CD4-positive, alpha-beta T cell (primary cell): ENCODE measurements around the gene CCDC9. TPM values are rescaled to one million over a fixed set of nuclear protein-coding genes. Genes with fewer than 3 reads are reported as not detected.

Experiments
- ATAC-seq: fragments of 200-7000 bp; cut with Tn5 transposase; one replicate; pipeline ENCODE4 v1.10.0; 2022; ENCODE audit warnings: mild to moderate bottlenecking; ENCODE audit not compliant: poor library complexity
- CTCF ChIA-PET: fragments of 350-600 bp; sonication (Branson Sonifier 250); formaldehyde crosslinking; loops from one replicate; lab custom pipeline; 2021; ENCODE audit warnings: antibody characterized with exemption, inconsistent platforms; lab: Charles Lee
- POLR2A ChIA-PET: fragments of 350-600 bp; sonication (Branson Sonifier 250); formaldehyde crosslinking; loops from one replicate; lab custom pipeline; 2021; ENCODE audit warnings: antibody characterized with exemption, inconsistent platforms; lab: Charles Lee
- DNase-seq, 14 experiments: peaks; one replicate each; pipeline ENCODE4 v3.0.0-alpha.2; 2013 to 2020; ENCODE audit warnings: mixed read lengths in 2 of 14
- H3K27ac ChIP-seq, 2 donors: one replicate each; pipeline versions ENCODE4 v1.5.1 to v1.7.0; 2013; ENCODE audit warnings: low read length in 2 of 2, low read depth in 1 of 2, mild to moderate bottlenecking in 1 of 2
- H3K27me3 ChIP-seq, 2 experiments: 1 replicate in 1 of 2; 2 replicates in 1 of 2; pipeline versions ENCODE4 v1.6.1 to v1.7.0; 2013; ENCODE audit warnings: low read length in 2 of 2, control low read depth in 1 of 2, mild to moderate bottlenecking in 1 of 2, moderate library complexity in 1 of 2; ENCODE audit not compliant: insufficient read depth in 2 of 2, control insufficient read depth in 1 of 2
- H3K36me3 ChIP-seq: one replicate; pipeline ENCODE4 v1.6.1; 2013; ENCODE audit warnings: low read length, control low read depth; ENCODE audit not compliant: insufficient read depth
- H3K4me1 ChIP-seq: one replicate; pipeline ENCODE4 v1.6.1; 2013; ENCODE audit warnings: low read length, control low read depth; ENCODE audit not compliant: insufficient read depth
- H3K4me3 ChIP-seq: one replicate; pipeline ENCODE4 v1.5.1; 2013; ENCODE audit warnings: mild to moderate bottlenecking, low read length, moderate library complexity
- H3K9me3 ChIP-seq, 2 experiments: 1 replicate in 1 of 2; 2 replicates in 1 of 2; pipeline versions ENCODE4 v1.6.1 to v1.7.0; 2013; ENCODE audit warnings: low read length in 2 of 2, mild to moderate bottlenecking in 2 of 2, control low read depth in 1 of 2, moderate library complexity in 1 of 2; ENCODE audit not compliant: control insufficient read depth in 1 of 2, insufficient read depth in 1 of 2
- H3K27ac Mint-ChIP-seq: one replicate; pipeline ENCODE4 v1.8.0; 2020; ENCODE audit warnings: mixed read lengths
- H3K27me3 Mint-ChIP-seq: one replicate; pipeline ENCODE4 v1.8.0; 2021; ENCODE audit warnings: mixed read lengths
- H3K36me3 Mint-ChIP-seq: one replicate; pipeline ENCODE4 v1.8.0; 2021; ENCODE audit warnings: low read depth, mixed read lengths
- H3K4me1 Mint-ChIP-seq: one replicate; pipeline ENCODE4 v1.8.0; 2021; ENCODE audit warnings: low read depth, mixed read lengths
- H3K4me3 Mint-ChIP-seq: one replicate; pipeline ENCODE4 v1.8.0; 2020; ENCODE audit warnings: mild to moderate bottlenecking, mixed read lengths
- H3K9me3 Mint-ChIP-seq: one replicate; pipeline ENCODE4 v1.8.0; 2020; ENCODE audit warnings: mixed read lengths
- intact Hi-C, 2 experiments: fragments of 100-400 bp; cut with DNase I in 1 of 2; cut with micrococcal nuclease in 1 of 2; formaldehyde crosslinking; loops; one replicate each; pipeline versions ENCODE4 v1.15.1 to v1.9.0; 2023 to 2025; cut with DNase I, micrococcal nuclease
- total RNA-seq, 174 experiments: library from RNA in 2 of 174; stranded (reverse) in 2 of 174; gene quantifications; one replicate each; pipeline ENCODE4 v1.2.3 and lab custom pipeline; 2021 to 2026
- TF ChIP-seq, protein P1 (sequence below): fragments of 200-600 bp; IDR thresholded peaks from one replicate; pipeline ENCODE4 v1.8.0; 2022; ENCODE audit warnings: antibody characterized with exemption, mild to moderate bottlenecking

CCDC9 gene
- total RNA-seq, 2 experiments from 2014 or later, result 68.5 to 74.3 TPM

DNA sequence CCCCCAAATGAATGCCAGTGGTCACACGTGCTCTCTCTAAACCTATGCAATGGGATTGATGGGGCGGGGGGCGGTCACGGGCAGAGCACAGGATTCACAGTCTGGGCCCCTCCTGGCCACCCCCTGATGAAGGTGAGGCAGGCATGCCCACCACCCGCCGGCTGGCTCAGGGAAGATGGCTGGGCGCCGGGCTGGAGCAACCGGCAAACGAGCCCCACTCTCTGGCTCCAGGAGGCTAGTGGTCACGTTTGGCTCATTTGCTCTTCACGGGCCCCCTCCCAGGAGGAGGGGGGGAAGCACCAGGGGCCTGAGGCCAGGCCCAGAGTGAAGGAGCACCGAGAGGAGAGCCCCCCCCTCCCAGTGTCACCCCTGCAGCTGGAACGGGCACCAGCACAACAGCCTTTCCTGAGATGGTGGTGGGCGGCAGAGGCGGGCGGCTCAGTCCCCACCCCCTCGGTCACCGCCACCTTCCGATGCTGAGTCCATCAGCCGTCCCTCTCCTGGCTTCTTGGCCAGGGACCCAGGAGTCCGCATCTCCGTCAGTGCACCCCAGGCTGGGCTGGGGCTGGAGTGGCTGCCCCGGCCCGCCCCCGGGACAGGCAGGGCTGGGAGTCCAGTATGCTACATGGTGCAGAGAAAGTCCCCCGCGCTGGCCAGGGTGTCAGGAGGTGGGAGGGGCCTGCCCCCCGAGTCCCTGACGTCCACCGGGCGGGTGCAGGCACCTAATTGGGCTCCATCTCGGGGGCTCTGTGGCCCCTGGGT lies 35.1 kb upstream of the CCDC9 start:
- Histone ChIP-seq H3K27ac (no peak overlapping the region), H3K4me1 (peaks cover 7% of the 10 kb centered on the region), H3K27me3 (no peaks in the 10 kb centered on the region), H3K9me3 (no peaks in the 10 kb centered on the region), H3K4me3 (no peak overlapping the region), H3K36me3 (peaks cover 16% of the 10 kb centered on the region)
- Mint-ChIP-seq H3K4me3 (no peak overlapping the region), H3K27me3 (no peaks in the 10 kb centered on the region), H3K9me3 (no peaks in the 10 kb centered on the region), H3K36me3 (peaks cover 19% of the 10 kb centered on the region), H3K4me1 (peaks cover 5% of the 10 kb centered on the region), H3K27ac (no peak overlapping the region)
- POLR2A ChIA-PET, result no interaction called here
- CTCF ChIA-PET, result interaction anchor here (3.6 kb wide), 1 partner anchor 11 kb away, joined by 17 read pairs; no protein-coding TSS in a partner anchor
- intact Hi-C loops, result no loop called here
- ATAC-seq, result no peak
- no peak for DNase-seq
- TF ChIP-seq, protein P1, sequence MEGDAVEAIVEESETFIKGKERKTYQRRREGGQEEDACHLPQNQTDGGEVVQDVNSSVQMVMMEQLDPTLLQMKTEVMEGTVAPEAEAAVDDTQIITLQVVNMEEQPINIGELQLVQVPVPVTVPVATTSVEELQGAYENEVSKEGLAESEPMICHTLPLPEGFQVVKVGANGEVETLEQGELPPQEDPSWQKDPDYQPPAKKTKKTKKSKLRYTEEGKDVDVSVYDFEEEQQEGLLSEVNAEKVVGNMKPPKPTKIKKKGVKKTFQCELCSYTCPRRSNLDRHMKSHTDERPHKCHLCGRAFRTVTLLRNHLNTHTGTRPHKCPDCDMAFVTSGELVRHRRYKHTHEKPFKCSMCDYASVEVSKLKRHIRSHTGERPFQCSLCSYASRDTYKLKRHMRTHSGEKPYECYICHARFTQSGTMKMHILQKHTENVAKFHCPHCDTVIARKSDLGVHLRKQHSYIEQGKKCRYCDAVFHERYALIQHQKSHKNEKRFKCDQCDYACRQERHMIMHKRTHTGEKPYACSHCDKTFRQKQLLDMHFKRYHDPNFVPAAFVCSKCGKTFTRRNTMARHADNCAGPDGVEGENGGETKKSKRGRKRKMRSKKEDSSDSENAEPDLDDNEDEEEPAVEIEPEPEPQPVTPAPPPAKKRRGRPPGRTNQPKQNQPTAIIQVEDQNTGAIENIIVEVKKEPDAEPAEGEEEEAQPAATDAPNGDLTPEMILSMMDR, result no peak

DNA sequence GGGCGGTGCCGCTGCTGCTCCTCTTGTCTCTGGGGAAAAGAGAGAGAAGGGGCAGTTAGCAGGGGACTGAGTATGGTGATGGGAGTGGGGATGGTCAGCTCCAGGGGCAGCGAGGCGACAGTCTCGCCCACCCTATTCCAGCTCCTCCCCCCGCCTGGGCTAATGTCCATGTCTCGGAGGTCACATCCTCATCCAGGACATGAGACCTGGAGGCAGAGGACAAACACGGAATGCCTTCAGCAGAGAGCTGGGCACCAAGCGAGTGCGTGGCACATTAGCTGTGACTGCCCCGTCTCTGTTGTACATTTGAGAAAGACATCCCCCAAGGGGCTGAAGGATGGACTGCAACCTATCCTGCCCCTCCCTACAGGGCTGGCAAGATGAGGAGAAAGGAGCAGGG lies 34.4 kb upstream of the CCDC9 start:
- ATAC-seq, result no peak
- POLR2A ChIA-PET, result no interaction called here
- intact Hi-C loops, result no loop called here

DNA sequence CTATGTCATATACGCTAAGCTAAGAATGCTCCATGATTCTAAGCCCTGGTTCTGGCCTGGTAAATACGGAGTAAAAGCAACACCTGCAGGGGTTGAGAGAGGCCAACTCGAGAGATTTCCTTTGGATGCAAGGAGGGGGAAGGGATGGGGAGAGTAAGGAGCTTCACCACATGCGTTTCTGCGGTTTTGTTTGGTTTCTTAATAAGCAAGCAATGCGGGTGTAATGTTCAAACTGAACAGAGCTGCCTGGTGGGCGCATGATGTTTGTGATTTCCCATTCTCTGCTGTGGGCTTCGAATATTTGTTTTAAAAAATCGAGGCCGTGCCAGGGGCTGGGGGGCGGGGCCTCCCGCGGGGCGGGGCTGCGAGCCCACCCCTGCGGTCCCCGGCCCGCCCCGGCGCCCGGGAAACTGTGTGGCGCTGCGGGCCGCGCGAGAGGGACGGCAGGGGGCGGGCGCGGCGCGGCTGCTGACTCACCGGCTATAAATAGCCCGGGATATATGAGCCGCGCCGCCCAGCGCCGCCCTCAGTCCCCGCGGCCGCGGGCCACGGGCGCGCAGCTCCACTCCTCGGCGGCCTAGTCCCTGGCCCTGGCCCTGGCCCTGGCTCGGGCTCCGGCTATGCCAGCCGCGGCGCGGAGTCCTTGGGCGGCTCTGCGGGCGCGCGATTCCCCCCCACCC lies 30.4 kb upstream of the CCDC9 start:
- ATAC-seq, result peak; percentile 54
- Histone ChIP-seq H3K27ac (peak overlapping the region in 1 of 2 donors; percentile 85), H3K4me1 (peaks cover 48% of the 10 kb centered on the region), H3K36me3 (peaks cover 13% of the 10 kb centered on the region), H3K9me3 (no peaks in the 10 kb centered on the region), H3K4me3 (peak overlapping the region; percentile 56), H3K27me3 (no peaks in the 10 kb centered on the region)
- Mint-ChIP-seq H3K4me3 (peak overlapping the region; percentile 72), H3K27me3 (no peaks in the 10 kb centered on the region), H3K9me3 (no peaks in the 10 kb centered on the region), H3K36me3 (peaks cover 15% of the 10 kb centered on the region), H3K27ac (peak overlapping the region; percentile 85), H3K4me1 (peaks cover 15% of the 10 kb centered on the region)
- TF ChIP-seq, protein P1, result no peak
- ChIA-PET CTCF (interaction anchor here (0.6 to 4.9 kb wide), 15 partner anchors 11 to 1455 kb away, joined by 3 to 63 read pairs (median 3); partner anchors contain the start of gene DHX34), POLR2A (interaction anchor here (0.5 to 3.6 kb wide), 23 partner anchors 8 to 437 kb away, joined by 3 to 49 read pairs (median 7); partner anchors contain the start of genes CCDC9, INAFM1, SAE1 and SLC1A5)
- intact Hi-C loops, result loop anchor here in 1 of 2 experiments (1.0 to 5.0 kb wide), 2 partner anchors 48 to 79 kb away; partner anchors contain the start of gene INAFM1
- peak; percentile 79 to 95 (median 86) for DNase-seq

More for the DNA sequence above, 34.4 kb upstream of the CCDC9 start:
- Histone ChIP-seq H3K4me1 (peaks cover 13% of the 10 kb centered on the region), H3K9me3 (no peaks in the 10 kb centered on the region), H3K27ac (no peak overlapping the region), H3K36me3 (peaks cover 16% of the 10 kb centered on the region), H3K27me3 (no peaks in the 10 kb centered on the region), H3K4me3 (no peak overlapping the region)
- Mint-ChIP-seq H3K4me3 (no peak overlapping the region), H3K27me3 (no peaks in the 10 kb centered on the region), H3K4me1 (peaks cover 8% of the 10 kb centered on the region), H3K27ac (no peak overlapping the region), H3K9me3 (no peaks in the 10 kb centered on the region), H3K36me3 (peaks cover 19% of the 10 kb centered on the region)
- DNase-seq, result no peak
- TF ChIP-seq, protein P1, result no peak
- CTCF ChIA-PET, result interaction anchor here (3.6 kb wide), 1 partner anchor 11 kb away, joined by 17 read pairs; no protein-coding TSS in a partner anchor
